SHP77 treated with DMSO at 0.1 percent for 48 hours (cell line): ENCODE measurements around the gene MKNK2.
"Not testable (repeated sequence)": the region's sequence is repeated elsewhere in the genome, so short reads cannot be mapped to it uniquely, and the experiment has no call there.

Experiments used
- DNase-seq: peaks from one replicate; lab custom pipeline; 2025; lab: John Stamatoyannopoulos, UW

MKNK2 gene

DNA sequence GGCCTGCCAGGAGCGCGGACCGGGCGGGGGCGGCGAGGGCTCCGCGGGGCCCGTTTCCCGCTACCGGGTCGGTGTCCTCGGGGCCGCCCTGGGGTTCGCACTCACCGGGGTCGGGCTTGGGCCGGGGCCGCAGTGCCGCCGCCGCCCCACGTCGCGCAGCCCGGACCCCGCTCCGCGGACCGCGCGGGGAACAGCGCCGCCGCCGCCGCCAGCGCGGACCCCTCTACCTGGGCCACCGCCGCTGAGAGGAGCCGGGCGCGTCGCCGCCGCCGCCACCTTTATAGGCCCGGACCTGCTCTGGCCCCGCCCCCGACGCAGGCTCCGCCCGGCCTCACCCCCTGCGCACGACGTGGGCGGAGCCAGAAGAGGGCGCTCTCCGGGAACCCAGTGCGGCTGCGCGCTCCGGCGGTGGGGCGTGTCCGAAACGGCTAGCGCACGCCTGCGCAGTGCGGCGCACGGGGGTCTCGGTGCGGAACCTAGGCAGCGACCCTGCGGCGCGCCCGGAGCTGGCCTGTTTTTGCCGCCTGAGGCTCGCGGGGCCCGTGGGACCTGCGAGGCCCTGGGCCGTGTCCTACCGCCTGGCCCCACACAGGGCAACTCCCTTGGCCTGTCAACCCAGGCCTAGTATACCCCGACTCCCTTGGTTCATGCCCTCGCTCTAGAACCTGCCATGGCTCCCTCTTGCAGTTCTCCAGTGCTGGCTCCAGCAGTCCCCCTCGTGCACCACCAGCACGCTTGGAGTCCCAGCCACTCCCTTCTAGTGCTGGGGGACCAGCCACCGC is at the start of gene MKNK2:
TSS of gene MKNK2 (minus strand) at position 254 of the 782 bp plus-strand sequence. CDS start 393 bp downstream, outside the sequence.
- DNase-seq, result peak; percentile 15

DNA sequence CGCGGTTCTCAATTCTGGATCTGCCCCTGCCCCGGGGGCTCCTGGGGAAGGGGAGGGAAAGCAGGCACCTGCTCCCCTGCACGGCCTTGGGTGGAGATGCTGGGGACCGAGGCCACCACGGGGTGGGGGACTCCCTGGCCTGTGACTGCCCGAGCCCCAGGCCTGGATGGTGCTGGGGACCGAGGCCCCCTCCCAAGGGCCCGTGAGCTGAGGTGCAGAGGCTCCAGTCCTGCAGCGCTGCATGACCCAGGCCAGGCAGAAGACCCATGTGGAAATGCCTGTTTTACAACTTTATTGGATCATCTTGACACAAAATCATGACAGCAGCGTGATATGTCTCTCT is 49.6 kb upstream of the MKNK2 start:
- DNase-seq, result no peak

DNA sequence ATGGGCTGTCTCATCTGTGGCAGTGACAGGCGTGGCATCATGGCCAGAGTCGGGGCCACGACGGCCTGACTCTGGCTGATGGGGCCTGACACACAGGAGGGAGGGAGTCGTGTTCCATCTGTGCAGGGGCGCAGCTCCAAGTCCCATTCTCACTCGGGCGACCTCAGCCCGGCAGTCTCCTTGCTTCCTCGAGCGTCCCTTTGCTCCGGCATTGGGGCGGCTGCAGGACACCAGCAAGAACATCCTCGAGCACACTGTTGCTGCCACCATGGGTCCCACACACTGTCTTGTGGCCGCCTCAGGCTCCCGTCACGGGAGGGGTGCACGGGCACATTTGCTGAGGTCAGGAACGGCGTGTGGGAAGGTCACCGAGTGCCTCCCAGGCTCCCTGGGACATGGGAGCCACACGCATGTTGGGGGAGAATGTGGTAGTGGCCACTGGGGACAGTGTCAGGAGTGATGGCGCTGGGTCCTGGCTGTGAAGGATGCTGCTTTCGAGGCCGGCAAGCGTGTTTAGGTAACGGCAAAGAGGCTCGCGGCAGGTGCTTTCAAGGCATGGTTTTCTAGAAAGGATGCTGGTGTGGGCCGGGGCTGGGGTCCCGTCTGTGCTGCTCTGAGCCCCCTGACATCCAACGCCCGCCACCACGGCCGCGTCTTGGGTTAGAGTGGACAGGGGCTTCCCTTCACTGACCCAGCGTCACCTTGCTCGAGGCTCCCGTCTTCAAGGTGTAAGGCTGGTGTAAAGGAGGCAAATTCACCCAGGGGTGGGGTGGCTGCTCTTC is 49.1 kb upstream of the MKNK2 start:
- DNase-seq, result no peak

DNA sequence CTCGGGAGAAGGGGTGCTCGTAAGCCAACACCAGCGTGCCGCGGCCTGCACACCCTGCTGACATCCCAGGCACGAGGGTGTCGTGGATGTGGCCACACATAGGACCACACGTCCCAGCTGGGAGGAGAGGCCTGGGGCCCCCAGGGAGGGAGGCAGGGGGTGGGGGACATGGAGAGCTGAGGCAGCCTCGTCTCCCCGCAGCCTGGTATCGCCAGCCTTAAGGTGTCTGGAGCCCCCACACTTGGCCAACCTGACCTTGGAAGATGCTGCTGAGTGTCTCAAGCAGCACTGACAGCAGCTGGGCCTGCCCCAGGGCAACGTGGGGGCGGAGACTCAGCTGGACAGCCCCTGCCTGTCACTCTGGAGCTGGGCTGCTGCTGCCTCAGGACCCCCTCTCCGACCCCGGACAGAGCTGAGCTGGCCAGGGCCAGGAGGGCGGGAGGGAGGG is 48.0 kb upstream of the MKNK2 start:
- no peak for DNase-seq

DNA sequence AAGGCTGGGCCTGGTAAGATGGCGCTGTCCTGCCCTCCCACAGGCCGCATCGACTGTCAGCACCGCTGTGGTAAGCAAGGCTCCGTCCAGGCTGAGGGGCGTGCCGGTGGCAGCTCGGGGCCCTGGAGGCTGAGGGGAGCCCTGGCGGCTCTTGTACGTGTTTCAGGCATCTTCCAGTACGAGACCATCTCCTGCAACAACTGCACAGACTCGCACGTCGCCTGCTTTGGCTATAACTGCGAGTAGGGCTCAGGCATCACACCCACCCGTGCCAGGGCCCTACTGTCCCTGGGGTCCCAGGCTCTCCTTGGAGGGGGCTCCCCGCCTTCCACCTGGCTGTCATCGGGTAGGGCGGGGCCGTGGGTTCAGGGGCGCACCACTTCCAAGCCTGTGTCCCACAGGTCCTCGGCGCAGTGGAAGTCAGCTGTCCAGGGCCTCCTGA is 46.9 kb upstream of the MKNK2 start:
- no peak for DNase-seq

DNA sequence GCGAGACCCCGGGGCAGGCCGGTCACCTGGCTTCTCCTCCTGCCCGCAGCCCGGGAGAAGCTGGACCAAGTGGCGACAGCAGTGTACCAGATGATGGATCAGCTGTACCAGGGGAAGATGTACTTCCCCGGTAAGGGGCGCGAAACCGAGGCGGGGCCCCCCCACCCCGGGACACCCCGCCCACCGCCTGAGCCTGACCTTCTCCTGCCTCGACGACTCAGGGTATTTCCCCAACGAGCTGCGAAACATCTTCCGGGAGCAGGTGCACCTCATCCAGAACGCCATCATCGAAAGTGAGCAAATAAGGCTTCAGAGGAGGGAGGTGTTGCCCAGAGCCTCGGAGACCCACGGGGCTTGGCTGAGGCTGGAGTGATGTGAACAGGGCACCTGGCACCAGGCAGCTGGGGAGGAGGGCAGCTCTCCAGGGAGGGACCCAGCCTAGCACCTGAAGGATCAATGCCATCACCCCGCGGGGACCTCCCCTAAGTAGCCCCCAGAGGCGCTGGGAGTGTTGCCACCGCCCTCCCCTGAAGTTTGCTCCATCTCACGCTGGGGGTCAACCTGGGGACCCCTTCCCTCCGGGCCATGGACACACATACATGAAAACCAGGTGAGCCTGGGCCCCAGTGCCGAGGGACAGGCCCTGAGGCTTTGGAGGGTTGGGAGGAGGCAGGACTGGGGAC is 46.3 kb upstream of the MKNK2 start:
- no peak for DNase-seq

DNA sequence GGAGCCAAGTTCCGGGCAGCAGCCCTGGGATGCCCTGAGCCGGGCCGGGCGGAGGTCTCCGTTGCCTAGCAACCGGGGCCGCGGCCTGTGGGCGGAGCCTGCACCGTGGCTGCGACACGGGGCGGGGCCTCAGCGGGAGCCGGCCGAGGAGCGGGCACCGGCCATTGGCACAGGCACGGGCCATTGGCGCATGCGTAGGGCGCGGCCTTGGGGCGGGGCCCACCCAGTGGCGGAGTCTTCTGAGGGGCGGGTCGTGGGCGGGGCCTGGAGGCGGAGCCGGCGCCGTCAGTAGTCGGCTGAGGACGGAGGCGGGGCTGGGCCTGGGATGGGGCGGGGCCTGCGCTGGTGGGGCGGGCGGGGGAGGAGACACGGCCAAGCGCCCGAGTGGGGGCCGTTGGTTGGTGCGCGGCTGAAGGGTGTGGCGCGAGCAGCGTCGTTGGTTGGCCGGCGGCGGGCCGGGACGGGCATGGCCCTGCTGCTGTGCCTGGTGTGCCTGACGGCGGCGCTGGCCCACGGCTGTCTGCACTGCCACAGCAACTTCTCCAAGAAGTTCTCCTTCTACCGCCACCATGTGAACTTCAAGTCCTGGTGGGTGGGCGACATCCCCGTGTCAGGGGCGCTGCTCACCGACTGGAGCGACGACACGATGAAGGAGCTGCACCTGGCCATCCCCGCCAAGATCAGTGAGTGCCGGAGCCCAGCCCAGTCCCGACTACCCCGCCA is 45.6 kb upstream of the MKNK2 start, which contains the start of gene IZUMO4:
TSS of gene IZUMO4 (plus strand) at position 436 of the 723 bp plus-strand sequence. CDS start at position 467, 31 bp downstream.
- DNase-seq, result peak; percentile 80

DNA sequence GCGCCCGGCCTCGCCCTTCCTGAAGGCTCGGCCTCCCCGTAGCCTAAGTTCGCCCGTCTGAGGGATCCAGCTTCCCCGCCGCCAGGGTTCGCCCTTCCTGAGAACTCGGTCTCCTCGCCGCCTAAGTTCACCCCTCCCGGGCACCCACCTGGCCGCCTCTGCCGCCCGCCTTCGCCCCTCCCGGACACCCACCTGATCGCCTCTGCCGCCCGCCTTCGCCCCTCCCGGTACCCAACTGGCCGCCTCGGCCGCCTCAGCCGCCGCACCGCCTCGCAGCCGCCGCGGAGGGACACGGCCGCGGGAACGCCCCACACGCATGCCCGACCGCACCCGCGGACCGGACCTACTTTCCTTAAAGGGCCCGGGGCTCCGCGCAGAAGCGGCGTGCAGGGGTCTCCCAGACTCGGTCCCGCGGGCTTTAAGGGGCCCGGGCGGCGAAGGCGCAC is 45.0 kb upstream of the MKNK2 start, which contains the start of gene MOB3A:
TSS of gene MOB3A (minus strand) at position 293 of the 446 bp plus-strand sequence. CDS start 17,766 bp downstream, outside the sequence.
- peak; percentile 80 for DNase-seq

DNA sequence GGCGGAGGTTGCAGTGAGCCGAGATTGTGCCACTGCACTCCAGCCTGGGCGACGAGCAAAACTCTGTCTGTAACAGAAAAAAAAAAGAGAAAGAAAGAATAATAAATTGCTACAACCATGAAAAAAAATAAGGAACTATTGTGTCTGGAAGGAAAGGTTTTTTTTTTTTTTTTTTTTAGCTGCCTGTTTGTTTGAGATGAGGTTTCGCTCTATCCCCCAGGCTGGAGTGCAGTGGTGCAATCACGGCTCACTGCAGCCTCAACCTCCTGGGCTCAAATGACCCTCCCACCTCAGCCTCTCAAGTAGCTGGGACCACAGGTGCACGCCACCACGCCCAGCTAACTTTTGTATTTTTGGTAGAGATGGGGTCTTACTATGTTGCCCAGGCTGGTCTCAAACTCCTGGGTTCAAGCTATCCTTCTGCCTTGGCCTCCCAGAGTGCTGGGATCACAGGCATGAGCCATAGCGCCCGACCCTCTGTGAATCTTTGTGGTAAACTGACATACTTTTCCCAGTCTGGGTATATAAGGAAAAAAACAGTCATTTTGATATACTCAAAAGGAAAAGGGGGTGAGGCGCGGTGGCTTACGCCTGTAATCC is 41.0 kb upstream of the MKNK2 start:
- not testable (repeated sequence) for DNase-seq

DNA sequence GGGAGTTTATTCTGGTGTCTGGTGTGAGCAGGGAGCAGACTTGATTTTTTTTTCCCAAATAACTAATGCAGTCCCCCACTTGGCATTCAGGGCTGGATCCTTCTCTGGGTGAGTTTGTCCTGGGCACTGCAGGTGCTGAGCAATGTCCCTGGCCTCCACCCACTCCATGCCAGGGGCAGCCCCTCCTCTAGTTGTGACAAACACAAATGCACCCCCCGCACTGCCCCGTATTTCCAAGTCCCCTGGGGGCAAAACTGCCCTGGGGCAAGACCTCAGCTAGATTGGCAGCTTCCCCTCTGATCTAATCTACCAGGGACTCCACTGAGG is 38.6 kb upstream of the MKNK2 start:
- DNase-seq, result no peak

DNA sequence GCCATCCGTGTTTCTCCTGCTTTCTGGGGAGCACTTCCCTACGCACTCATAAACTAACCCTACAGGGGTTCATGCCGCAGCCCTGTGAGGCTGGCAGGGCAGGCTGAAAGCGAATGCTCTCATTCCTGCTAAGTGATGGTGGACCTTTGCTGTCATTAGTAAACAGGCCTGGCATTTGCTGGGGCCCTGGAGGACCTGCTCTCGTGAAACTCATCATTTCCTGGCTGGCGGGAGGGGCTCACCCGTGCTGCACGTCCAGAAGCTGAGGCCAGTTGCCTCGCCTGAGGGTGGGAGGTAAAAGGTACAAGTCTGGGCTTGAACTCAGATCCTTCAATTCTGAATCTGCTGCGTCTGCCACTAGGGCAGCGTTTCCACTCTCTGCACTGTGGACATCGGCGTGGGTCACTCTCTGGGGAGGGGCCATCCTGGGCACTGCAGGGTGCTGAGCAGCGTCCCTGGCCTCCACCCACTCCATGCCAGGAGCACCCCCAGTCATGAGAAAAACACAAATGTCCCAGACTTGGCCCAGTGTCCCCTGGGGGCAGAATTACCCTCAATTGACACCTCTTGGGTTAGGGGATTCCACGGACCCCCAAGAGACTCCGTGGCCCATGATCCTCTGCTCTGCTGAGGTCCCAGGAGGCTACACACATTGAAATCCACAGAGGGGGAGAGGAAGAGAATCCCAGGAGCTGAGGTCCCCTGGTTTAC is 38.1 kb upstream of the MKNK2 start:
- DNase-seq, result no peak

DNA sequence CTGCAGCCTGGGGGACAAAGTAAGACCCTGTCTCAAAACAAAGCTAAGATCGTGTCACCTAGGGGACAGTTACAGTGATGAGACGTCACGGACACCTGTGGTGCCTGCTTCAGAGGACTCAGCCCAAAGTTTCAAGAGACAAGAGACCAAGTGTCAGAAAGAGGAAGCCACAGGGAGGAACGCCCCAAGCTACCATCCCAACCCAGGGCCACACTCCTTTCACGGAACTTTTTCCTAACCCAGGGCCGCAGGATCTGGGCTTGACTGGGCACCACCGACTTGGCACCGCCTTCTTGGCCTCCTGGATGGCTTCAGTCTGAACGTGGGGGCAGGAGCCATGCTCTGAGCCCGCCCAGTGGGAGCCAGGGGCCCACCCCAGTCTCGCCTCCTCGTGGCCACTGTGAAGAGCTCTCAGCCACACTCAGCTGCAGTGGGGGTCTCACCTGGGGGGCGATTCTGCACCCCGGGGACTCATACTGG is 36.6 kb upstream of the MKNK2 start:
- no peak for DNase-seq

DNA sequence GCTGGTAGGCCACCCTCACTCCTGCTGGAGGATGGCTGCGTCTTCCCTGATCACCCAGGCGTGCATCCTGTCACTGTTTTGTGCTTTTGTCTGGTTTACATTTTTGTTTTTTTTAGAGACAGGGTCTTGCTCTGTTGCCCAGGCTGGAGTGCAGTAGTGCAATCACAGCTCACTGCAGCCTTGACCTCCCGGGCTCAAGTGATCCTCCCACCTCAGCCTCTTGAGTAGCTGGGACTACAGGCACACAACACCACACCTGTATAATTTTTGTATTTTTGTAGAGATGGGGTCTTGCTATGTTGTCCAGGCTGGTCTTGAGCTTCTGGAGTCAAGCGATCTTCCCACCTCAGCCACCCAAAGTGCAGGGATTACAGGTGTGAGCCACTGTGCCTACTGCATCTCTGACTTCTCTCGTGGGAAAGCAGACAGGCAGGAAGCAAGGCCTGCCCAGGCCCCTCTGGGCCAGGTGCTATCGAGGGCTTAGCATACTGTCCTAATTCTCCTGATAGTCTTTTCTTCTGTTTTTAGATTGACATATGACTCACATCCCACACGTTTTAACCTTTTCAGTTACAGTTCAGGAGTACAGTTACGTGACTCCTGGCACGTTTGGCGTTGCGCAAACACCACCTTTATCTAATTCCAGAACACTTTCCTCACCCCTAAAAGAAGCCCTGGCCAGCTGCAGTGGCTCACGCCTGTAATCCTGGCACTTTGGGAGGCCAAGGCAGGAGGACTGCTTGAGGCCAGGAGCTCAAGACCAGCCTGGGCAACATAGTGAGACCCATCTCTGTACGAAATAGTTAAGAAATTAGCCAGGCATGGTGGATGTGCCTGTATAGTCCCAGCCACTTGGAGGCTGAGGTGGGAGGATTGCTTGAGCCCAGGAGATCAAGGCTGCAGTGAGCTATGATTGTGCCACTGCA is 35.9 kb upstream of the MKNK2 start:
- DNase-seq, result peak; percentile 4

DNA sequence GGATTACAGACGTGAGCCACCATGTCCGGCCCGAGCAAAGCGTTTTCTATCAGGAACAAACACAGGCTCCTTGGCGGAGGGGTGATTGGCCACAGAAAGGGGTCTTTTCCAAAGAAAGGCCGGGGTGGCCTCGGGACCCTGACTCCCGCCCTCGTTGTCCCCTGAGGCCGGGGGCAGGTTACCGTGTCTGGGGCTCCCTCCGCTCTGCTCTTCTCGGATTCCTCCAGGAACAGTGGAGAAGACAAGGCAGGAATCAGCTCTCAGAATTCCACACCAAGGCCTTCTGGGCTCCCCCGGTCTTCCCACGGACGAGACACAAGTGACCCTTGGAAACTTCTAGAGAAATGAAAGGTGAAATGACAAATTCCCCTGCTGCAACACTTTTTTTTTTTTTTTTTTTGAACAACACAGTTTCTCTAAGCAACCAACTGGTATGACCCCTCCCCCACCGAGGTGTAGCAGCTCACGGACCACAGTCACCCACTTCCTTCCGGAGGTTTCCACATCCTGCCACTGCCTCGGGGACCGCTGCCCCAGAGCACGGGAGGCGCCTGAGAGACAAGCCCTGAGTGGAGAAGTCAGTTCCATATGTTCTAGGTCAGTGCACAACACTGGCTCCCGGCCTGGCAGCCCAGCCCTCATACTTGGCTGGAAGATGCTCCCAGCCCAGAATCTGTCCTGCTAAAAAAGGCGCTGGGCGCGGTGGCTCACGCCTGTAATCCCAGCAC is 34.1 kb upstream of the MKNK2 start:
- DNase-seq, result no peak

DNA sequence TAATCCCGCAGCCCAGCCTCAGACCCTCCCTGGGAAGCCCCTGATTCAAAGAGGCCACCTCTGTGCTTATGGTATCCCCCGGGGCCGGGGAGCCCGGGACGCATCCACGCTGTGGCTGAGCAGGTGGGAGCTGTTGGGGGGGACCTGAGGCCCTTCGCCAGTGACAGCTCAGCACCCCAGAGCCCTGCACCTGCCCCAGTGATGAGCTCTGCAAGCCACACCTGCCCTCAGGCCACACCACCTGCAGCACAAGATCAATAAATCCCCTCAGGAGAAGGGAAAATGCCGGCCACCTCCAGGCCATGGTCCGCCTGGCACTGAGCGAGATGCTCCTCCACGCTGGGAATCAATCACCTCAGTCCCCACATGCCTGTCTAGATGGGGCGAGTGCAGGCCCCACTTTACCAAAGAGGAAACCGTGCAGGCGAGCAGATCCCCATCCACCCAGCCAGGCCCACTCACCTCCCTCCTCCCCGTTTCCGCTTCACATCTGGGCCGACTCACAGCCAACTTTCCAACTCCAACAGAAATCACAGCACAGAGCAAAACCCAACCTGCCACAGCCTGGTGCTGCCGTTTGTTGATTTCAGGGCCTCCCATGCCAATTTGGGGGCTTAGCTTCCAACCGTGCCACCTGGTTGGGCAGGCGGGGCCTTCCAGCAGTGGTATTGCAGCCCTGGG is 32.3 kb upstream of the MKNK2 start:
- DNase-seq, result peak; percentile 2

DNA sequence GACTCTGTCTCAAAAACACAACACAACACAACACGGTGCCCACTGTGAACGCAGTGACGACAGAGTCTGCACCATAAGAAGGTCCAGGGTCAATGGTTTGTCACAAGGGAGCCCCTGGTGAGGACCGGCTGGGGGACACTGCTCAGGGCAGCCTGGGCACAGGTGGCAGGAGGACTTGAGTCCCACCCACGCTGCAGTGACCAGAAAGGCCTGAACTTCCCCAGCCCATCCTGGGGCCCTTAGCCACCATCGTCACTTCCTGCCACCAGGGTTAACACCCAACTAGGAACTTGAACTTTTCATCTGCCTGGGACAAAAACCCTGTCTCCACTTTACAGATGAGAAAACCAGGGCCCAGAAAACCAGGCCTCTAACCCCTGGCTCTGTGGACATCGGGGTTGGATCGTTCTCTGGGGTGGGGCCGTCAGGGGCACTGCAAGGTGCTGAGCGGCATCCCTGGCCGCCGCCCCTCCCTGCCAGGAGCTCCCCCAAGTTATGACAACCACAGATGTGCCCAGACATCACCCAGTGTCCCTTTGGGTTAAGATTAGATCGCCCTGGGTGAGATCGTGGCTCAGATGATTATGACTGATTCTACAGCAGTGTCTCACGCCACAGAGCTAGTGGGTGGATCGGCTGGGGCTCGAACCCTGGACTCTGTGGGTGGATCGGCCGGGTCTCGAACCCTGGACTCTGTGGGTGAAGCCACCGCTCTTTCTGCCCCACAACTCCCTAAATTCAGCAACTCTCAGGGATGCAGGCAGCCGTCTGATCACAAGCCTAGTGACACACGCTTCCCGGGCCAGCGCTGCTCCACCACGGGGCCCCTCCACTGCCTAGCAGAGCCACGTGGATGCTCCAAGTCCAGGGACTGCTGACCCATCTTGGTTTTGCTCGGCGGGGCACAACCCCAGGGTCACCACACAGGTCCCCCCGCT is 31.1 kb upstream of the MKNK2 start:
- DNase-seq, result no peak
